ENCODE results near the gene ZFYVE26. TPM values are rescaled to one million over a fixed set of nuclear protein-coding genes. Genes with fewer than 3 reads are reported as not detected.

Gene ZFYVE26
- total and polyA plus RNA-seq, 2 of the 8 experiments (the other 6 are each of a cell fraction or from before 2014, with no cell fraction given), result 13.0 to 23.3 TPM

- Histone ChIP-seq H3K4me2 (ENCODE audit: insufficient read depth in 1 of 2, low read depth in 2 of 2, low read length in 2 of 2) (no peak overlapping the region), H3K4me3 (ENCODE audit: extremely low read depth in 1 of 4, insufficient read depth in 2 of 4, low read depth in 3 of 4, low read length in 4 of 4) (no peak overlapping the region), H2BK5ac (ENCODE audit: low read depth, low read length) (no peak overlapping the region), H3K14ac (ENCODE audit: insufficient read length) (no peak overlapping the region), H3K27ac (ENCODE audit: low read depth, low read length) (no peak overlapping the region), H3K18ac (ENCODE audit: extremely low read depth, low read length) (no peak overlapping the region), H3K79me1 (ENCODE audit: low read depth, low read length) (no peaks in the 10 kb centered on the region), H4K5ac (ENCODE audit: insufficient read length, low read depth, low read length) (no peak overlapping the region), H3K23ac (ENCODE audit: insufficient read length) (no peak overlapping the region), H4K20me1 (replicated peaks in 1 of 2; ENCODE audit: control insufficient read depth in 1 of 2, insufficient read depth in 2 of 2, low read length in 2 of 2) (no peaks in the 10 kb centered on the region), H2AK5ac (ENCODE audit: low read depth, low read length) (no peak overlapping the region), H2BK20ac (ENCODE audit: low read length) (no peak overlapping the region), H2AFZ (ENCODE audit: low read length) (no peak overlapping the region), H3K23me2 (ENCODE audit: low read depth, low read length) (no peaks in the 10 kb centered on the region), H3K9ac (replicated peaks in 1 of 4; ENCODE audit: extremely low read depth in 1 of 4, low read depth in 3 of 4, low read length in 3 of 4) (no peak overlapping the region), H3K36me3 (ENCODE audit: control insufficient read depth in 2 of 4, insufficient read depth in 4 of 4, low read length in 3 of 4) (no peaks in the 10 kb centered on the region), H3K4me1 (replicated peaks in 1 of 4; ENCODE audit: control insufficient read depth in 3 of 4, insufficient read depth in 4 of 4, low read length in 3 of 4) (no peaks in the 10 kb centered on the region), H4K91ac (replicated peaks; ENCODE audit: insufficient read length, low read length) (no peak overlapping the region), H3K79me2 (ENCODE audit: control insufficient read depth in 1 of 2, insufficient read depth in 2 of 2, low read length in 2 of 2) (no peaks in the 10 kb centered on the region), H3K9me3 (ENCODE audit: insufficient read depth in 2 of 2, low read depth in 1 of 2, low read length in 1 of 2) (no peaks in the 10 kb centered on the region), H2BK120ac (replicated peaks; ENCODE audit: low read depth, low read length) (no peak overlapping the region), H3K4ac (replicated peaks; ENCODE audit: insufficient read length, low read depth, low read length) (no peak overlapping the region), H2BK15ac (ENCODE audit: low read length) (no peak overlapping the region), H2BK12ac (ENCODE audit: low read depth, low read length) (no peak overlapping the region), H3K56ac (replicated peaks; ENCODE audit: insufficient read length, low read depth, low read length) (no peak overlapping the region), H4K8ac (ENCODE audit: extremely low read depth, insufficient read depth, low read length) (no peak overlapping the region), H3K27me3 (replicated peaks in 1 of 4; ENCODE audit: control insufficient read depth in 3 of 4, extremely low read depth in 1 of 4, insufficient read depth in 3 of 4, low read length in 3 of 4) (no peaks in the 10 kb centered on the region)
- ChIA-PET CTCF (ENCODE audit: partially characterized antibody) (interaction anchor here (1.2 kb wide), 1 partner anchor 16 kb away, joined by 6 read pairs; no protein-coding TSS in a partner anchor), POLR2A (ENCODE audit: partially characterized antibody) (no interaction called here)
- TF ChIP-seq MAX (IDR thresholded peaks at IDR 0.05), result no peak
- TF ChIP-seq CTBP2 (IDR thresholded peaks at IDR 0.05; ENCODE audit: borderline replicate concordance, insufficient read depth, insufficient read length, low read length), result no peak
- TF ChIP-seq SRF (IDR thresholded peaks at IDR 0.05; ENCODE audit: low read depth, low read length), result no peak
- TF ChIP-seq BRCA1 (IDR thresholded peaks at IDR 0.05; ENCODE audit: low read depth, low read length), result no peak
- no peak for TF ChIP-seq E2F6 (IDR thresholded peaks at IDR 0.05)
- no peak for TF ChIP-seq ZNF274 (IDR thresholded peaks at IDR 0.05; ENCODE audit: borderline replicate concordance, extremely low read depth, low read length)
- no peak for TF ChIP-seq TAF1 (IDR thresholded peaks at IDR 0.05; ENCODE audit: low read depth, low read length)
- TF ChIP-seq GABPA (IDR thresholded peaks at IDR 0.05; ENCODE audit: borderline replicate concordance, insufficient read depth, low read length), result no peak
- no peak for TF ChIP-seq PHF8 (conservative IDR thresholded peaks at IDR 0.05; ENCODE audit: low read depth, low read length)
- no peak for TF ChIP-seq SP1 (IDR thresholded peaks at IDR 0.05; ENCODE audit: low read depth, low read length)
- no peak for TF ChIP-seq SP4 (IDR thresholded peaks at IDR 0.05; ENCODE audit: low read length)
- FAIRE-seq, result no peak
- DNase-seq (ENCODE audit: low read depth in 1 of 2, low spot score in 2 of 2), result no peak
- WGBS, 2 experiments (ENCODE audit: extremely low coverage in 1 of 2, insufficient coverage in 1 of 2, insufficient read length in 1 of 2, insufficient replicate concordance in 2 of 2, low coverage in 1 of 2, low lambda C conversion rate in 2 of 2, missing lambda C conversion rate in 1 of 2), result 87% methylated on average over 3 of the region's 3 CpGs; no CpG with 5 or more reads in 1 of the 2 experiments
Measured at GRCh38 chr14:67853715-67854114, 37.3 kb upstream of the ZFYVE26 start.

Measured in H1 (cell line).